Adrenal gland (tissue), 12 donors: ENCODE results near the gene TNFAIP3. TPM values are rescaled to one million over a fixed set of nuclear protein-coding genes. Genes with fewer than 3 reads are reported as not detected.

Experiments
- DNase-seq, 7 donors: peaks; one replicate each; pipeline ENCODE4 v3.0.0-alpha.2; 2019 to 2020
- H3K27ac ChIP-seq, 5 donors: fragments of 200-600 bp; sonication (generic) in 4 of 5; 1 replicate in 3 of 5; 2 replicates in 2 of 5; pipeline versions ENCODE4 v1.5.1 to v1.8.0; 2016 to 2020; ENCODE audit warnings: mild to moderate bottlenecking in 1 of 5
- H3K27me3 ChIP-seq: fragments of 200-600 bp; 2 replicates; pipeline ENCODE4 v1.8.0; 2021
- H3K36me3 ChIP-seq, 2 donors: fragments of 200-600 bp; replicated peaks in 1 of 2; 1 replicate in 1 of 2; 2 replicates in 1 of 2; pipeline versions ENCODE4 v1.5.1 to v1.8.0; 2018 to 2022
- H3K4me1 ChIP-seq, 2 donors: fragments of 200-600 bp; replicated peaks in 1 of 2; 1 replicate in 1 of 2; 2 replicates in 1 of 2; pipeline versions ENCODE4 v1.5.1 to v1.8.0; 2018 to 2021
- H3K4me3 ChIP-seq, 4 donors: fragments of 200-600 bp; sonication (generic) in 3 of 4; one replicate each; pipeline ENCODE4 v1.5.1; 2016 to 2018
- H3K9me3 ChIP-seq, 3 donors: fragments of 200-600 bp; sonication (generic) in 1 of 3; replicated peaks in 1 of 3; 1 replicate in 2 of 3; 2 replicates in 1 of 3; pipeline versions ENCODE4 v1.5.1 to v1.8.0; 2016 to 2021
- POLR2A ChIP-seq, 2 donors: fragments of 450-650 bp; IDR thresholded peaks; one replicate each; pipeline ENCODE4 v1.6.1; 2017; ENCODE audit warnings: antibody characterized with exemption in 2 of 2, mild to moderate bottlenecking in 2 of 2, moderate library complexity in 1 of 2
- WGBS, 4 donors: extraction: QIAGEN DNeasy Blood & Tissue Kit in 2 of 4; methylation state at CpG; one replicate each; pipeline versions ENCODE4 v1.1.5 to v1.1.7; 2013 to 2017; 5-methylcytosine and 5-hydroxymethylcytosine counted together
- intact Hi-C, 2 donors: fragments of 100-400 bp; cut with DNase I; formaldehyde crosslinking; loops; one replicate each; pipeline versions ENCODE4 v1.14.1 to v1.15.0; 2022 to 2023
- polyA plus RNA-seq, 3 donors: library from polyadenylated mRNA; stranded (reverse); fragments of 200-250 nt in 2 of 3; fragments of 350-450 nt in 1 of 3; fragmentation: Illumina TruSeq in 1 of 3; extraction: RNeasy Lipid Tissue Mini Kit (QIAGEN cat#74804) in 1 of 3; gene quantifications; one replicate each; pipeline ENCODE4 v1.2.3, GENCODE V29; 2013 to 2014
- total RNA-seq, 9 donors: library from RNA; depleted of rRNA in 4 of 9; stranded (reverse); fragments of >200 nt in 4 of 9; fragments of 120-200 nt in 1 of 9; fragmentation: NEBNext Ultra II Directional in 1 of 9; extraction: Animal tissue kit (Norgen Biotek cat#: 25700) in 1 of 9; gene quantifications; one replicate each; pipeline versions ENCODE4 v1.1.0 to v1.2.4, GENCODE V29; 2013 to 2023
- TF ChIP-seq, protein P1 (sequence below), 6 experiments: fragments of 450-650 bp in 4 of 6; fragments of 200-600 bp in 2 of 6; sonication (generic) in 1 of 6; IDR thresholded peaks; 1 replicate in 5 of 6; 2 replicates in 1 of 6; pipeline versions ENCODE4 v1.5.1 to v1.8.0; 2016 to 2021; ENCODE audit warnings: antibody characterized with exemption in 6 of 6, mild to moderate bottlenecking in 2 of 6, moderate library complexity in 1 of 6
- donor health status: healthy with polysubstance abuse.
- donor health status: Bipolar disorder and iron deficiency.
- donor health status: DM: yes; HTN: yes; CAD: no.
- donor health status: DM: no; HTN: no; CAD: no.
- donor health status: DM: no; HTN: no; CAD: no.
- donor health status: DM: yes; HTN: yes; CAD: no.

TNFAIP3 gene
- total and polyA plus RNA-seq, 12 donors: 5.0 to 29.7 (median 15.2) TPM

DNA sequence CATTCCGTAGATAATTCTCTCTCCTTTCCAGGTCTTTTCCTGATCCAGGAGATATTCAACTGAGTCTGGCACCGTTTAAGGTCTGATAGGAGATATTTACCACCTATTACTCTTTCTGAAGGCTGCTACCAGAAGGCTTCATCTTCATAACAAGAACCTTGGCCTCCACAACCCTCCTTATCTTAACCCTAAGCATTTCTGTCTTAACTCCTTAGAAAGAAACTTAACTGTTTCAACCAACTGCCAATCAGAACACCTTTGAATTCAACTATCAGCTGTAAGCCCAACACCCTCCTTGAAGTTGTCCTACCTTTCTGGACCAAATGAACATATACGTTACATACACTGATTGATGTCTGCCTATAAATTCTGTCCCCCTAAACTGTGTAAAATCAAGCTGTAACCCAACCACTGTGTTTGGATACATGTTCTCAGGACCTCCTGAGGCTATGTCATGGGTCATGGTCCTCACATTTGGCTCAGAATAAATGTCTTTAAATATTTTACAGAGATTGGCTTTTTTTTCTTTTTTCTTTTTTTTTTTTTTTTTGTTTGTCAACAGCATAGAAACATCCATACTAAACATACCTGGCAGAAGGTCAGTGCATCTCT is 6.6 kb upstream of the TNFAIP3 start:
- Histone ChIP-seq H3K4me3 (no peak overlapping the region), H3K36me3 (no peaks in the 10 kb centered on the region), H3K27me3 (no peaks in the 10 kb centered on the region), H3K4me1 (peaks cover 0 to 16% of the 10 kb centered on the region in 2 donors), H3K9me3 (no peaks in the 10 kb centered on the region), H3K27ac (no peak overlapping the region)
- TF ChIP-seq, protein P1, sequence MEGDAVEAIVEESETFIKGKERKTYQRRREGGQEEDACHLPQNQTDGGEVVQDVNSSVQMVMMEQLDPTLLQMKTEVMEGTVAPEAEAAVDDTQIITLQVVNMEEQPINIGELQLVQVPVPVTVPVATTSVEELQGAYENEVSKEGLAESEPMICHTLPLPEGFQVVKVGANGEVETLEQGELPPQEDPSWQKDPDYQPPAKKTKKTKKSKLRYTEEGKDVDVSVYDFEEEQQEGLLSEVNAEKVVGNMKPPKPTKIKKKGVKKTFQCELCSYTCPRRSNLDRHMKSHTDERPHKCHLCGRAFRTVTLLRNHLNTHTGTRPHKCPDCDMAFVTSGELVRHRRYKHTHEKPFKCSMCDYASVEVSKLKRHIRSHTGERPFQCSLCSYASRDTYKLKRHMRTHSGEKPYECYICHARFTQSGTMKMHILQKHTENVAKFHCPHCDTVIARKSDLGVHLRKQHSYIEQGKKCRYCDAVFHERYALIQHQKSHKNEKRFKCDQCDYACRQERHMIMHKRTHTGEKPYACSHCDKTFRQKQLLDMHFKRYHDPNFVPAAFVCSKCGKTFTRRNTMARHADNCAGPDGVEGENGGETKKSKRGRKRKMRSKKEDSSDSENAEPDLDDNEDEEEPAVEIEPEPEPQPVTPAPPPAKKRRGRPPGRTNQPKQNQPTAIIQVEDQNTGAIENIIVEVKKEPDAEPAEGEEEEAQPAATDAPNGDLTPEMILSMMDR (IDR thresholded peaks at IDR 0.05): no peak
- no peak for TF ChIP-seq POLR2A (IDR thresholded peaks at IDR 0.05)
- 61 to 76% (median 68%) methylated on average over 3 of the region's 3 CpGs for WGBS, 4 donors
- intact Hi-C loops: loop anchor here in 1 of 2 donors (10.0 kb wide), 1 partner anchor 56 kb away; no protein-coding TSS in a partner anchor
- no peak for DNase-seq

GRCh38 chr6:137861550-137862337 is 5.3 kb upstream of the TNFAIP3 start:
- H3K27ac ChIP-seq: no peak overlapping the region

DNA sequence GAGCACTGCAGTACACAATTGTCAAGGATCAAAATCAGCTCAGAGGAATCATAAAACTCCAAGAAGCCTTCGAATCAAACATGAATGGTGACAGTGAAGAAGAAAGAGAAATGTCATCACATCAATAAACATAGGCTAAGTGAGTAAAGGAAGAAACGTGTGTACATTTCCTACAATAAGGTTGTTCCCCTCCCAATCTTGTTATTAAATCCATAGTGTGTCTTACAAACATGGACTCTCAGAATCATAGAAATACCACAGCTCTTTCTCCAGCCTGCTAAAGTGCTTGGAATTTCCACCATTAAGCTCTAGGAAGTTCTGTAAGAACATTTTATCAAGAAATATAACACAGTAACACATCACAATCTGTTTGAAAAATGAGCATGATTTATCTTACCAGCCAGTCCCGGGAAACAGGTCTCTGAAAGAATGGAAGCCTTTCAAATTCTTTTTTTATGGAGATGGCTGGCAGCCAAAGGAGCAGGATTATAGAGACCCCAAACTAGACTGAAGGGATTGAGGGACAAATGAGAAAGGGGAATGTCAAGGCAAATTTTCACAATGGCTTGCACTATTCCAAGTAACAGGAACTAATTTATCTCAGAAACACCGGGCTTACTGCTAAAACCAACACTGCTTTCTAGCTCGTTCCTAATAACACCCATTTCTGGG is 4.5 kb upstream of the TNFAIP3 start:
- Histone ChIP-seq H3K36me3 (no peaks in the 10 kb centered on the region), H3K4me1 (peaks cover 0 to 21% of the 10 kb centered on the region in 2 donors), H3K4me3 (no peak overlapping the region), H3K9me3 (no peaks in the 10 kb centered on the region), H3K27me3 (no peaks in the 10 kb centered on the region), H3K27ac (peak overlapping the region in 1 of 5 donors; percentile 57)
- 55 to 64% (median 61%) methylated on average over 5 of the region's 5 CpGs for whole genome bisulfite sequencing, 4 donors
- intact Hi-C loops: loop anchor here in 1 of 2 donors (10.0 kb wide), 1 partner anchor 58 kb away; no protein-coding TSS in a partner anchor
- TF ChIP-seq, protein P1 (IDR thresholded peaks at IDR 0.05): no peak
- no peak for TF ChIP-seq POLR2A (IDR thresholded peaks at IDR 0.05)
- no peak for DNase-seq

More at GRCh38 chr6:137861550-137862337, 5.3 kb upstream of the TNFAIP3 start:
- intact Hi-C loops: loop anchor here in 1 of 2 donors (10.0 kb wide), 1 partner anchor 57 kb away; no protein-coding TSS in a partner anchor
- no peak overlapping the region for H3K4me3 ChIP-seq
- 87 to 92% (median 89%) methylated on average over 3 of the region's 3 CpGs for WGBS, 4 donors
- H3K36me3 ChIP-seq: no peaks in the 10 kb centered on the region
- no peaks in the 10 kb centered on the region for H3K27me3 ChIP-seq
- H3K4me1 ChIP-seq: peaks cover 0 to 21% of the 10 kb centered on the region in 2 donors
- no peaks in the 10 kb centered on the region for H3K9me3 ChIP-seq
- peak in 1 of 7 donors; percentile 51 for DNase-seq
- no peak for TF ChIP-seq POLR2A (IDR thresholded peaks at IDR 0.05)
- TF ChIP-seq, protein P1 (IDR thresholded peaks at IDR 0.05): no peak
